Fibroblast of lung (primary cell): Measurements from ENCODE around the gene AKNAD1. TPM values are rescaled to one million over a fixed set of nuclear protein-coding genes. Genes with fewer than 3 reads are reported as not detected.

ENCODE experiments used
- DNase-seq, 2 donors: peaks; one replicate each; pipeline versions ENCODE4 v3.0.0 to v3.0.0-alpha.2; 2010; ENCODE audit warnings: low read depth in 2 of 2
- H2AFZ ChIP-seq: 2 replicates; pipeline ENCODE4 v1.5.1; 2012; ENCODE audit warnings: low read length, control low read depth, inconsistent platforms
- H3K27ac ChIP-seq: 2 replicates; pipeline ENCODE4 v1.5.1; 2011; ENCODE audit warnings: low read length, control low read depth; ENCODE audit not compliant: insufficient read depth
- H3K27me3 ChIP-seq: 2 replicates; pipeline ENCODE4 v1.5.1; 2011; ENCODE audit warnings: mild to moderate bottlenecking, low read length; ENCODE audit not compliant: control insufficient read depth, insufficient read depth
- H3K36me3 ChIP-seq: 2 replicates; pipeline ENCODE4 v1.5.1; 2011; ENCODE audit warnings: low read length; ENCODE audit not compliant: control insufficient read depth, insufficient read depth
- H3K4me1 ChIP-seq: 2 replicates; pipeline ENCODE4 v1.5.1; 2011; ENCODE audit warnings: low read length; ENCODE audit not compliant: control insufficient read depth, insufficient read depth; ENCODE audit errors: extremely low read depth
- H3K4me2 ChIP-seq: 2 replicates; pipeline ENCODE4 v1.5.1; 2011; ENCODE audit warnings: low read length, control low read depth; ENCODE audit not compliant: insufficient read depth; ENCODE audit errors: extremely low read depth
- H3K4me3 ChIP-seq, 4 experiments: fragments of 200-600 bp in 1 of 4; sonication (generic) in 1 of 4; replicated peaks in 1 of 4; 2 replicates each; pipeline ENCODE4 v1.5.1; 2011 to 2016; ENCODE audit warnings: low read length in 4 of 4, low read depth in 3 of 4, mild to moderate bottlenecking in 3 of 4, control low read depth in 2 of 4, inconsistent platforms in 1 of 4, mixed read lengths in 1 of 4; ENCODE audit not compliant: insufficient read depth in 1 of 4; ENCODE audit errors: control extremely low read depth in 1 of 4
- H3K79me2 ChIP-seq: 2 replicates; pipeline ENCODE4 v1.5.1; 2012; ENCODE audit warnings: mild to moderate bottlenecking, low read length, inconsistent platforms; ENCODE audit not compliant: control insufficient read depth, insufficient read depth
- H3K9ac ChIP-seq: 2 replicates; pipeline ENCODE4 v1.5.1; 2011; ENCODE audit warnings: mild to moderate bottlenecking, low read length, control low read depth; ENCODE audit not compliant: insufficient read depth
- H3K9me3 ChIP-seq: 2 replicates; pipeline ENCODE4 v1.5.1; 2012; ENCODE audit warnings: low read depth, low read length; ENCODE audit not compliant: control insufficient read depth, insufficient read depth
- H4K20me1 ChIP-seq: 2 replicates; pipeline ENCODE4 v1.5.1; 2011; ENCODE audit warnings: low read length; ENCODE audit not compliant: control insufficient read depth, insufficient read depth; ENCODE audit errors: extremely low read depth
- CTCF ChIP-seq, 2 donors: IDR thresholded peaks in 1 of 2; conservative IDR thresholded peaks in 1 of 2; 1 replicate in 1 of 2; 2 replicates in 1 of 2; pipeline ENCODE4 v1.5.1; 2011 to 2012; ENCODE audit warnings: low read length in 2 of 2, control low read depth in 1 of 2, inconsistent platforms in 1 of 2, low read depth in 1 of 2, mild to moderate bottlenecking in 1 of 2
- EZH2 ChIP-seq: IDR thresholded peaks from 2 replicates; pipeline ENCODE4 v1.5.1; 2012; ENCODE audit warnings: low read length, control low read depth, mild to moderate bottlenecking; ENCODE audit errors: missing control alignments
- polyA plus RNA-seq, 2 donors: library from polyadenylated mRNA; depleted of rRNA in 1 of 2; stranded (reverse) in 1 of 2; unstranded in 1 of 2; fragments of >200 nt; gene quantifications; 2 replicates each; pipeline ENCODE4 v1.2.1, GENCODE V29; 2011 to 2012; ENCODE audit warnings: missing spikeins in 1 of 2
- total RNA-seq: library from RNA; depleted of rRNA; stranded (reverse); fragments of >200 nt; gene quantifications from 2 replicates; pipeline ENCODE4 v1.2.1, GENCODE V29; 2014

AKNAD1 gene
- total and polyA plus RNA-seq, 2 donors (not counting 1 experiment from before 2014, with no cell fraction given) = 0.17 to 1.2 TPM

GRCh38 chr1:108780937-108781574 is 75.8 kb downstream of the AKNAD1 start:
- Histone ChIP-seq H2AFZ (no peak overlapping the region), H3K27ac (no peak overlapping the region), H3K9ac (no peak overlapping the region), H3K79me2 (no peaks in the 10 kb centered on the region), H3K4me3 (no peak overlapping the region), H3K36me3 (peaks cover 10% of the 10 kb centered on the region), H3K27me3 (no peaks in the 10 kb centered on the region), H4K20me1 (no peaks in the 10 kb centered on the region), H3K4me1 (no peaks in the 10 kb centered on the region), H3K4me2 (no peak overlapping the region), H3K9me3 (no peaks in the 10 kb centered on the region)
- DNase-seq = no peak
- TF ChIP-seq EZH2 (no peak), CTCF (conservative IDR thresholded peaks at IDR 0.05 in 1 of 2, IDR thresholded peaks at IDR 0.05 in 1 of 2; ENCODE audit: low read depth in 1 of 2, low read length in 2 of 2) (no peak)

- TF ChIP-seq EZH2 (no peak), CTCF (conservative IDR thresholded peaks at IDR 0.05 in 1 of 2, IDR thresholded peaks at IDR 0.05 in 1 of 2; ENCODE audit: low read depth in 1 of 2, low read length in 2 of 2) (no peak)
- Histone ChIP-seq H3K27me3 (no peaks in the 10 kb centered on the region), H3K4me1 (no peaks in the 10 kb centered on the region), H3K9ac (no peak overlapping the region), H3K79me2 (no peaks in the 10 kb centered on the region), H3K4me3 (no peak overlapping the region), H3K27ac (no peak overlapping the region), H3K4me2 (no peak overlapping the region), H3K36me3 (peaks cover 3% of the 10 kb centered on the region), H4K20me1 (no peaks in the 10 kb centered on the region), H2AFZ (no peak overlapping the region), H3K9me3 (no peaks in the 10 kb centered on the region)
- no peak for DNase-seq
These were observed 77.4 kb downstream of the AKNAD1 start for GRCh38 chr1:108779455-108779854.

GRCh38 chr1:108777839-108778238 is 79.1 kb downstream of the AKNAD1 start:
- no peak overlapping the region for H3K9ac ChIP-seq
- no peaks in the 10 kb centered on the region for H3K79me2 ChIP-seq
- H2AFZ ChIP-seq = no peak overlapping the region
- H3K4me1 ChIP-seq = no peaks in the 10 kb centered on the region
- no peaks in the 10 kb centered on the region for H3K9me3 ChIP-seq
- no peaks in the 10 kb centered on the region for H3K27me3 ChIP-seq
- H3K4me3 ChIP-seq = no peak overlapping the region
- H3K4me2 ChIP-seq = no peak overlapping the region
- no peak overlapping the region for H3K27ac ChIP-seq
- peaks cover 5% of the 10 kb centered on the region for H3K36me3 ChIP-seq
- H4K20me1 ChIP-seq = no peaks in the 10 kb centered on the region
- DNase-seq = no peak
- TF ChIP-seq EZH2 (no peak), CTCF (conservative IDR thresholded peaks at IDR 0.05 in 1 of 2, IDR thresholded peaks at IDR 0.05 in 1 of 2; ENCODE audit: low read depth in 1 of 2, low read length in 2 of 2) (no peak)
